ENCODE measurements around the gene POU6F2. TPM values are rescaled to one million over a fixed set of nuclear protein-coding genes. Genes with fewer than 3 reads are reported as not detected.

POU6F2 gene
- total RNA-seq, 1 experiment from 2014 or later = 0.27 TPM

- CTCF ChIA-PET = no interaction called here
- Histone ChIP-seq H3K36me3 (ENCODE audit: control insufficient read depth in 1 of 2, insufficient read depth in 2 of 2, low read length in 2 of 2) (no peaks in the 10 kb centered on the region), H3K27ac (ENCODE audit: low read depth, low read length) (no peak overlapping the region), H3K9me3 (ENCODE audit: control insufficient read depth in 1 of 2, insufficient read depth in 1 of 2, low read depth in 1 of 2, low read length in 2 of 2) (no peaks in the 10 kb centered on the region), H2AFZ (ENCODE audit: low read depth, low read length, poor library complexity, severe bottlenecking) (no peak overlapping the region), H3K4me1 (ENCODE audit: control insufficient read depth in 1 of 2, insufficient read depth in 2 of 2, low read length in 2 of 2) (no peaks in the 10 kb centered on the region), H3K27me3 (ENCODE audit: insufficient read depth, low read length) (peaks cover 20% of the 10 kb centered on the region), H4K20me1 (ENCODE audit: insufficient read depth) (no peaks in the 10 kb centered on the region), H3K9me2 (ENCODE audit: insufficient read depth) (0 out of 2 replicates have a peak, but pooled peaks cover 3% of the 10 kb centered on the region), H3K79me2 (ENCODE audit: insufficient read depth, low read length) (no peaks in the 10 kb centered on the region), H3K4me3 (replicated peaks in 1 of 2; ENCODE audit: low read depth in 1 of 2, low read length in 2 of 2) (no peak overlapping the region), H3K9ac (ENCODE audit: low read length) (no peak overlapping the region), H3K4me2 (ENCODE audit: low read length) (no peak overlapping the region)
- ATAC-seq (no peak), DNase-seq (ENCODE audit: low read depth, low spot score) (no peak)
- RAD21 ChIA-PET (ENCODE audit: low non-redundant PET in 1 of 2, low total read pairs in 2 of 2, uncharacterized antibody in 2 of 2, unreplicated experiment in 2 of 2) = no interaction called here
- intact Hi-C loops (cut with micrococcal nuclease) = loop anchor here (5.0 kb wide), 1 partner anchor 70 kb away; no protein-coding TSS in a partner anchor
- POLR2A ChIA-PET = no interaction called here
- TF ChIP-seq CTCF (IDR thresholded peaks at IDR 0.05 in 2 of 3, conservative IDR thresholded peaks at IDR 0.05 in 1 of 3; ENCODE audit: borderline replicate concordance in 1 of 3, insufficient read depth in 1 of 3, low read depth in 2 of 3, low read length in 2 of 3) = no peak
- TF ChIP-seq ZFX (IDR thresholded peaks at IDR 0.05) = no peak
- TF ChIP-seq JUND (IDR thresholded peaks at IDR 0.05) = no peak
- TF ChIP-seq RAD21 (IDR thresholded peaks at IDR 0.05; ENCODE audit: low read depth) = no peak
- no peak for TF ChIP-seq SRF (IDR thresholded peaks at IDR 0.05; ENCODE audit: low read depth)
- TF ChIP-seq YY1 (IDR thresholded peaks at IDR 0.05; ENCODE audit: extremely low read depth, insufficient replicate concordance, low read depth, low read length) = no peak
- no TSS peak for BruUV-seq (replicated peaks)
Measured at GRCh38 chr7:39451901-39452300, 474.2 kb downstream of the POU6F2 start.

- ChIA-PET RAD21 (ENCODE audit: low non-redundant PET in 1 of 2, low total read pairs in 2 of 2, uncharacterized antibody in 2 of 2, unreplicated experiment in 2 of 2) (no interaction called here), CTCF (interaction anchor here (0.6 to 2.5 kb wide), 14 partner anchors 9 to 651 kb away, joined by 3 to 27 read pairs (median 4); partner anchors contain the start of gene VPS41)
- no TSS peak for BruUV-seq (replicated peaks)
- TF ChIP-seq CTCF (IDR thresholded peaks at IDR 0.05 in 2 of 3, conservative IDR thresholded peaks at IDR 0.05 in 1 of 3; ENCODE audit: borderline replicate concordance in 1 of 3, insufficient read depth in 1 of 3, low read depth in 2 of 3, low read length in 2 of 3) = peak; percentile 43 to 97 (median 96)
- peak; percentile 61 for TF ChIP-seq TCF7L2 (IDR thresholded peaks at IDR 0.05; ENCODE audit: borderline replicate concordance, extremely low read depth, insufficient read depth, insufficient read length)
- peak; percentile 52 for TF ChIP-seq RAD21 (IDR thresholded peaks at IDR 0.05; ENCODE audit: low read depth)
- no peak for TF ChIP-seq REST (IDR thresholded peaks at IDR 0.05; ENCODE audit: low read depth)
- no peak for TF ChIP-seq SIN3A (IDR thresholded peaks at IDR 0.05; ENCODE audit: low read depth)
- no peak for TF ChIP-seq SP1 (IDR thresholded peaks at IDR 0.05; ENCODE audit: low read depth)
- TF ChIP-seq CEBPB (IDR thresholded peaks at IDR 0.05; ENCODE audit: low read depth) = no peak
Measured at GRCh38 chr7:39453743-39454355, 476.1 kb downstream of the POU6F2 start.

More at GRCh38 chr7:39453743-39454355, 476.1 kb downstream of the POU6F2 start:
- H3K4me2 ChIP-seq (ENCODE audit: low read length) = no peak overlapping the region
- H3K27me3 ChIP-seq (ENCODE audit: insufficient read depth, low read length) = peaks cover 7% of the 10 kb centered on the region
- no peaks in the 10 kb centered on the region for H4K20me1 ChIP-seq (ENCODE audit: insufficient read depth)
- no peaks in the 10 kb centered on the region for H3K79me2 ChIP-seq (ENCODE audit: insufficient read depth, low read length)
- POLR2A ChIA-PET = interaction anchor here (1.0 kb wide), 1 partner anchor 9 kb away, joined by 3 read pairs; no protein-coding TSS in a partner anchor
- intact Hi-C loops (cut with micrococcal nuclease) = loop anchor here (5.0 kb wide), 1 partner anchor 68 kb away; no protein-coding TSS in a partner anchor
- no peaks in the 10 kb centered on the region for H3K36me3 ChIP-seq (ENCODE audit: control insufficient read depth in 1 of 2, insufficient read depth in 2 of 2, low read length in 2 of 2)
- no peak overlapping the region for H3K9ac ChIP-seq (ENCODE audit: low read length)
- H3K27ac ChIP-seq (ENCODE audit: low read depth, low read length) = no peak overlapping the region
- H3K4me1 ChIP-seq (ENCODE audit: control insufficient read depth in 1 of 2, insufficient read depth in 2 of 2, low read length in 2 of 2) = no peaks in the 10 kb centered on the region
- H3K9me2 ChIP-seq (ENCODE audit: insufficient read depth) = 0 out of 2 replicates have a peak, but pooled peaks cover 3% of the 10 kb centered on the region
- H3K4me3 ChIP-seq (replicated peaks in 1 of 2; ENCODE audit: low read depth in 1 of 2, low read length in 2 of 2) = no peak overlapping the region
- ATAC-seq (peak; percentile 95), DNase-seq (ENCODE audit: low read depth, low spot score) (peak; percentile 48)
- H3K9me3 ChIP-seq (ENCODE audit: control insufficient read depth in 1 of 2, insufficient read depth in 1 of 2, low read depth in 1 of 2, low read length in 2 of 2) = no peaks in the 10 kb centered on the region
- peak overlapping the region; percentile 26 for H2AFZ ChIP-seq (ENCODE audit: low read depth, low read length, poor library complexity, severe bottlenecking)
